Measurements from ENCODE around the gene TUBB4B. TPM values are rescaled to one million over a fixed set of nuclear protein-coding genes. Genes with fewer than 3 reads are reported as not detected.
"Not testable (repeated sequence)": the region's sequence is repeated elsewhere in the genome, so short reads cannot be mapped to it uniquely, and the experiment has no call there.

Gene TUBB4B
- total RNA-seq, 2 donors from 2014 or later = 328 to 415 TPM

DNA sequence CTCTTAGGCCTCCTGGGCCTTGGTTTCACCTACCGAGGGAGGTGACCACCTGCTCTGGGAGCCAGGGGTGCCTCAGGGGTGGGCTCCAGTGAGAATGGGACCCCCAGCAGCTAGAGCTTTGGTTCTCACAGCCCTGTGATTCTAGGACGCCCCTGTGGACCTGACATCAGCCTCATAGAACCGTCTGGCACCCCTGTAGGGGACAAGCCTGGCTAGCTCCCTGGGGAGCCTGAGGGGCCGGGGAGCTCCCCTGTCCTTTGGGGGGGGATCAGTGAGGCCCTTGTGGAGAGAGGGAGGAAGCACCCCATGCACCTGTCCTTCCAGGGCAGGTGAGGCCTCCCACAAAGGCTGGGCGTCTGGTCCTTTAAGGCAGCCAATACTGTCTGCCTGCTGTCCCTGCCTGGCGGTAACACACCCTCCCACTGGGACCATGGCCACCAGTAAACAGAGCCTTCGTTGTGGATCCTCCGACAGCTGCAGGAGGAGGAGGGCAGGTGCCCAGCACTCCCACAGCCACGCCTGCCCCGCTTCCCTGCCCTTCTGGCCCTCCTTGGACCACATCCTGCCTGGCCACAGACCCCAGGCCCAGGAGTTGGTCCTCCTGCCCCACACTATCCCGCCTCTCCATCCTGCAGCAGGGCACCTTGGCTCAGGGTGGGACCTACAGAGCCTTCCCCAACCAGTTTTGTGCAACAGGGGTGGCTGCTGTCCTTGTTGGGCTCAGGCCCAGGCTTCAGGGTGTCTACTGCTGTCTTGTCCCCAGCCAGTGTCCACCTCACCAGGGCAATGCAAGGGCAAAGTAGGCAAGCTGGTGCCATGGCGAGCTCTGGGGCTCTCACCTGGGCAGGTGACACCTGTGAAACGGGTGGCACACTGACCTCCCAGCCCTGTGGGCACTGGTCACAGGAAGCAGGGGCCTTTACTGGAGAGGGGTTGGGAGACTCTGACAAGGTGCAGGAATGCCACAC, 3.0 kb upstream of the TUBB4B start:
- H3K9me3 ChIP-seq (ENCODE audit: control insufficient read depth, low read length) = no peaks in the 10 kb centered on the region
- H3K36me3 ChIP-seq (ENCODE audit: control insufficient read depth, insufficient read depth, low read length) = peaks cover 17% of the 10 kb centered on the region
- peaks cover 25% of the 10 kb centered on the region for H3K4me1 ChIP-seq (ENCODE audit: control insufficient read depth, insufficient read depth, low read length)
- whole genome bisulfite sequencing, 2 experiments (ENCODE audit: insufficient coverage in 1 of 2, insufficient read length in 1 of 2) = 73 to 78% methylated on average over 6 to 13 of the region's 13 CpGs
- no peak overlapping the region for H3K4me3 ChIP-seq (ENCODE audit: low read length)
- TF ChIP-seq, protein P1, sequence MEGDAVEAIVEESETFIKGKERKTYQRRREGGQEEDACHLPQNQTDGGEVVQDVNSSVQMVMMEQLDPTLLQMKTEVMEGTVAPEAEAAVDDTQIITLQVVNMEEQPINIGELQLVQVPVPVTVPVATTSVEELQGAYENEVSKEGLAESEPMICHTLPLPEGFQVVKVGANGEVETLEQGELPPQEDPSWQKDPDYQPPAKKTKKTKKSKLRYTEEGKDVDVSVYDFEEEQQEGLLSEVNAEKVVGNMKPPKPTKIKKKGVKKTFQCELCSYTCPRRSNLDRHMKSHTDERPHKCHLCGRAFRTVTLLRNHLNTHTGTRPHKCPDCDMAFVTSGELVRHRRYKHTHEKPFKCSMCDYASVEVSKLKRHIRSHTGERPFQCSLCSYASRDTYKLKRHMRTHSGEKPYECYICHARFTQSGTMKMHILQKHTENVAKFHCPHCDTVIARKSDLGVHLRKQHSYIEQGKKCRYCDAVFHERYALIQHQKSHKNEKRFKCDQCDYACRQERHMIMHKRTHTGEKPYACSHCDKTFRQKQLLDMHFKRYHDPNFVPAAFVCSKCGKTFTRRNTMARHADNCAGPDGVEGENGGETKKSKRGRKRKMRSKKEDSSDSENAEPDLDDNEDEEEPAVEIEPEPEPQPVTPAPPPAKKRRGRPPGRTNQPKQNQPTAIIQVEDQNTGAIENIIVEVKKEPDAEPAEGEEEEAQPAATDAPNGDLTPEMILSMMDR (conservative IDR thresholded peaks at IDR 0.05) = no peak
- Mint-ChIP-seq H3K4me1 (peaks cover 26% of the 10 kb centered on the region), H3K27ac (peak overlapping the region; percentile 74), H3K9me3 (no peaks in the 10 kb centered on the region), H3K36me3 (ENCODE audit: low read depth) (peaks cover 10% of the 10 kb centered on the region), H3K27me3 (ENCODE audit: insufficient read depth) (no peaks in the 10 kb centered on the region), H3K4me3 (peak overlapping the region; percentile 16)
- peak overlapping the region; percentile 41 for H3K9ac ChIP-seq (ENCODE audit: extremely low read depth, low read length, poor library complexity, severe bottlenecking)
- peak; percentile 79 for DNase-seq
- H3K27ac ChIP-seq (ENCODE audit: low read depth, low read length) = no peak overlapping the region
- H3K27me3 ChIP-seq (ENCODE audit: control insufficient read depth, insufficient read depth, low read length, poor library complexity, severe bottlenecking) = no peaks in the 10 kb centered on the region

DNA sequence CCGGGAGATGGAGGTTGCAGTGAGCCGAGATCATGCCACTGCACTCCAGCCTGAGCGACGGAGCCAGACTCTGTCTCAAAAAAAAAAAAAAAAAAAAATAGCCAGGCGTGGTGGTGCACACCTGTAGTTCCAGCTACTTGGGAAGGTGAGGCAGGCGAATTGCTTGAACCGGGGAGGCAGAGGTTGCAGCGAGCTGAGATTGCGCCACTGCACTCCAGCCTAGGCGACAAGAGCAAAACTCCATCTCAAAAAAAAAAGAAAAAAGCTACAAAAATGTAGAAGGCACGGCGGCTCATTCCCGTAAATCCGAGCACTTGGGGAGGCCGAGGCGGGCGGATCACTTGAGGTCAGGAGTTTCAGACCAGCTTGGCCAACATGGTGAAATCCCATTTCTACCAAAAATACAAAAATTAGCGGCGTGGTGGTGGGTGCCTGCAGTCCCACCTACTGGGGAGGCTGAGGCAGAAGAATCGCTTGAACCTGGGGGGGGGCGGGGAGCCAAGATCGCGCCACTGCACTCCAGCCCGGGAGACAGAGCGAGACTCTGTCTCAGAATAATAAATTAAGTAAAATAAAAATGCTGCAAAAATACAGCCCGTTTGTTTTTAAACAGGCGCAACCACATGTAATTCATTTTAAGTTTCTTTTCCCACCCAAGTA, 1.4 kb upstream of the TUBB4B start:
- Histone ChIP-seq H3K27ac (ENCODE audit: low read depth, low read length) (peak overlapping the region; percentile 87), H3K4me3 (ENCODE audit: low read length) (peak overlapping the region; percentile 86), H3K9ac (ENCODE audit: extremely low read depth, low read length, poor library complexity, severe bottlenecking) (peak overlapping the region; percentile 83), H3K36me3 (ENCODE audit: control insufficient read depth, insufficient read depth, low read length) (peaks cover 27% of the 10 kb centered on the region), H3K4me1 (ENCODE audit: control insufficient read depth, insufficient read depth, low read length) (peaks cover 34% of the 10 kb centered on the region)
- Mint-ChIP-seq H3K36me3 (ENCODE audit: low read depth) (peaks cover 19% of the 10 kb centered on the region), H3K4me1 (peaks cover 42% of the 10 kb centered on the region), H3K27ac (peak overlapping the region; percentile 58), H3K4me3 (peak overlapping the region; percentile 85)
- H3K9me3 Mint-ChIP-seq; H3K27me3 ChIP-seq (ENCODE audit: control insufficient read depth, insufficient read depth, low read length, poor library complexity, severe bottlenecking); H3K9me3 ChIP-seq (ENCODE audit: control insufficient read depth, low read length); H3K27me3 Mint-ChIP-seq (ENCODE audit: insufficient read depth); DNase-seq: not testable (repeated sequence)
- 64% methylated on average over 7 to 27 of the region's 27 CpGs for WGBS, 2 experiments (ENCODE audit: insufficient coverage in 1 of 2, insufficient read length in 1 of 2)

DNA sequence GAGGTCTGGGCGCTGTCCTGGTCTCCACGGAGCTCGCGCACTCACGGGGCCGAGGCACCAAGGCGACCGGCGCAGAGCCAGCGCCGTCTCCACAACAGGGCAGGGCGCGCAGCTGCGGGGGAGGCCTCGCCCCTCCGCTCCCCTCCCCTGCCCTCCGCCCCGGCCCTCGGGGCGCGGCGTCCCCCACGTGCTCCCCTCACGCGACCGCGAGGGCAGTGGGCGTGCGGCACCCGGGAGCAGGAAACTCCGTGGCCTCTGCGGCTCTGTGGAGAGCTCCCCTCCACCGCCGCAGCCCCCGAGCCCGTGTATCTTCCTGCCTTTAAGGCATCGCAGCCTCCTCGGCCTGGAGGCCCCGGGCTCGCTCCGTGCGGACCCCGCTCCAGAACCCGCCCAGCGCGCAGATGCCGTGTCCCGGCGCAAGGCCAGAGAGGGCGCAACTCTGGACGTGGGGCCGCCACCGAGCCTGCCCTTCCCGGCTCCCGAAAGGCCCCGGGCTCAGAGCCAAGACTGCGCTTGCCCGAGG, 708 bp upstream of the TUBB4B start:
- Histone ChIP-seq H3K9ac (ENCODE audit: extremely low read depth, low read length, poor library complexity, severe bottlenecking) (peak overlapping the region; percentile 83), H3K4me3 (ENCODE audit: low read length) (peak overlapping the region; percentile 86), H3K36me3 (ENCODE audit: control insufficient read depth, insufficient read depth, low read length) (peaks cover 27% of the 10 kb centered on the region), H3K27me3 (ENCODE audit: control insufficient read depth, insufficient read depth, low read length, poor library complexity, severe bottlenecking) (no peaks in the 10 kb centered on the region), H3K27ac (ENCODE audit: low read depth, low read length) (peak overlapping the region; percentile 87), H3K4me1 (ENCODE audit: control insufficient read depth, insufficient read depth, low read length) (peaks cover 34% of the 10 kb centered on the region), H3K9me3 (ENCODE audit: control insufficient read depth, low read length) (no peaks in the 10 kb centered on the region)
- TF ChIP-seq, protein P1 (conservative IDR thresholded peaks at IDR 0.05) = peak; percentile 31
- Mint-ChIP-seq H3K4me3 (peak overlapping the region; percentile 85), H3K27me3 (ENCODE audit: insufficient read depth) (no peaks in the 10 kb centered on the region), H3K9me3 (no peaks in the 10 kb centered on the region), H3K4me1 (peaks cover 42% of the 10 kb centered on the region), H3K36me3 (ENCODE audit: low read depth) (peaks cover 19% of the 10 kb centered on the region), H3K27ac (no peak overlapping the region)
- DNase-seq = no peak
- WGBS, 2 experiments (ENCODE audit: insufficient coverage in 1 of 2, insufficient read length in 1 of 2) = 0% methylated on average over 6 to 58 of the region's 58 CpGs

Data from endodermal cell (in vitro differentiated cells).